GM12892 (cell line): Measurements from ENCODE around the gene RAP2A.

Source experiments
- POLR2A ChIP-seq: IDR thresholded peaks from 2 replicates; pipeline ENCODE4 v1.6.1; 2011; ENCODE audit warnings: low read depth, low read length, control low read depth
- POLR2AphosphoS5 ChIP-seq: IDR thresholded peaks from 2 replicates; pipeline ENCODE4 v1.6.1; 2011; ENCODE audit warnings: low read depth, low read length, control low read depth

DNA sequence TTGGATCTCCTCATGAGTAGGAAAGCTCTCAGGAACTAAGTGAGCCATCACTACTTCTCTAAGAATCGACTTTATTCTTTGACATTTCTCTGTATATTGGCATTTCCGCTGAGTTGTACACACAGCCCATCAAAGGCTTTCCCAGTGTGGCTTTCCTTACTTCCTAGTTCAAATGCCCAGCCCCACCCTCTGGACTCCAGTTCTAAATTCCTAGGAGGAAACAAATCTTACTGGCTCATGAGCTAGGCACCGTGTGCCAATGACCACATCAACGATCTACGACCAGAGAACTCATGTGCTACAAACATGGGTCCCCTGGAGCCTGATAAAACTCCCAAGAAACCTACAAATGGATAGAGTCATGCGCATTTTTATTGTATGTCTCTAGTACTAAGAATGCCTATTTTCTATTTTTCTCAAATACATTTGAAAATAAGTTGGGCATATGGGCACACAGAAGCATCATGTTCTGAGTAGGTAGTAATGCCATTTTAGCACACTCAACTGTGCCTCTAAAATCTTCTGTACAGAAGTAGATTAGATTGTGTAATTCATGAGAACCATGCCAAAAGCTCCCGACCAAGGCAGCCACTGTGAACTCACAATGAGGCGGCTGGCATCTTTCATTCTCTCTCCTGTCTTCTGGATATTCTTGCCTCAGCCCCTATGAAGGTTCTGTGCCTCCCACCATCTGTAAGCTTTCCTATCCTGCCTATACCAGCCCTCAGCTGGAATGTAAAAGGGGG is 10.5 kb upstream of the RAP2A start:
- TF ChIP-seq POLR2A (no peak), POLR2AphosphoS5 (no peak)
